Measurements from ENCODE around the gene CACNA1S.

The CACNA1S gene

DNA sequence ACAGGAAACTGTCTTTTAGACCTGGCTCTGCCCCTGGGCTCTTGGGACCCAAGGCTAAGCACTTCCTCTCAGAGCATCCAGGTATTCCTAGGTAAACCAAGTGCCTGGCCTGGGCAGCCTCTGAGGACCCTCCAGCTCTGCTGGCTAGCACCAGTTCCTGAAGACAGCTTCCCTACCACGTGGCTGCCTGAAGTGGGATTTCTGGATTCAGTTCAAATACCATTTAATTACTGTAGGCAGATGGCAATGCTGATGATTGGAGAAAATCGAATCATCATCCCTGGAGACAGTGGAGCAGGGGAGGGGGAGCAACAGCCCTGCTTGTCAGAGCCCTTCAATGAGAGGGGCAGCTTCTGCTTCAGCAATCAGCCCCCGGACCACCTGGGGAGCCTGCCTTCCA lies 100.6 kb downstream of the CACNA1S start:
- no peaks in the 10 kb centered on the region for H3K27me3 ChIP-seq (ENCODE audit: insufficient read depth, low read length)
- H2AFZ ChIP-seq (ENCODE audit: low read depth, low read length), result no peak overlapping the region
- H3K4me3 ChIP-seq (ENCODE audit: low read length), result no peak overlapping the region
- no peaks in the 10 kb centered on the region for H3K9me3 ChIP-seq (ENCODE audit: low read length)
- no peaks in the 10 kb centered on the region for H3K36me3 ChIP-seq (ENCODE audit: insufficient read depth, low read length)
- peaks cover 45% of the 10 kb centered on the region for H3K4me1 ChIP-seq (ENCODE audit: insufficient read depth, low read length)

DNA sequence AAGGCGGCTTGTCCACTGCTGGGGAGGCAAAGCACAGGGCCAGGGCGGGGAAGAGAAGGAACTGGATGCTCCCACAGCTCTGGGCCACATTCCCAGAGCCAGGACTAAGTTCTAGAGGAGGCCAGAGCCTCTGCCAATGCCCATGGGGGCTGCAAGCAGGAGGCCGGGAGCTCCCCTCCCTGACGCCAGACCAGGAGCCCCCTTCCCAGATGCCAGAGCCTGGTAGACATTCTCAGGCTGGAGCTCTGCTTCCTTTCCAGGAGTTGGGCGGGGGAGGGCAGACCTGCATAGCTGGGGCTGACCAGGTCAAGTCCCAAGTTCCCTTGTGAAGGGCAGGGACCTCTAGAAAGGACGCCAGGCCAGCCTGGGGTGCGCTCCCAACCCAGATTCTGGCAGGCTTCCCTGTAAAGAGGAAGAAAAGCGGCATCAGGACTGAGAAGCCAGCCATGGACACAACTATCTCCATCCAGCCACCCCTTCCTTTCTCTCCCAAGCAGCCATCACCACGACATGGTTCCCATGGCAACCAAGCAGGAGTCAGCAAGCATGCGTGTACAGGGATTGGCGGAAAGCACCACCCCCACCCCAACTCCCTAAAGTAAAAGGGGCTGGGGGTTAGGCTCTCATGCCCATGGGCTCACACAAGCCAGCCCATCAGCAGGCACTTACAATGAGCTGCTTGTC lies 102.1 kb downstream of the CACNA1S start:
- Histone ChIP-seq H3K36me3 (ENCODE audit: insufficient read depth, low read length) (peaks cover 2% of the 10 kb centered on the region), H2AFZ (ENCODE audit: low read depth, low read length) (no peak overlapping the region), H3K27me3 (ENCODE audit: insufficient read depth, low read length) (no peaks in the 10 kb centered on the region), H3K4me1 (ENCODE audit: insufficient read depth, low read length) (peaks cover 48% of the 10 kb centered on the region), H3K9me3 (ENCODE audit: low read length) (no peaks in the 10 kb centered on the region), H3K4me3 (ENCODE audit: low read length) (no peak overlapping the region)

DNA sequence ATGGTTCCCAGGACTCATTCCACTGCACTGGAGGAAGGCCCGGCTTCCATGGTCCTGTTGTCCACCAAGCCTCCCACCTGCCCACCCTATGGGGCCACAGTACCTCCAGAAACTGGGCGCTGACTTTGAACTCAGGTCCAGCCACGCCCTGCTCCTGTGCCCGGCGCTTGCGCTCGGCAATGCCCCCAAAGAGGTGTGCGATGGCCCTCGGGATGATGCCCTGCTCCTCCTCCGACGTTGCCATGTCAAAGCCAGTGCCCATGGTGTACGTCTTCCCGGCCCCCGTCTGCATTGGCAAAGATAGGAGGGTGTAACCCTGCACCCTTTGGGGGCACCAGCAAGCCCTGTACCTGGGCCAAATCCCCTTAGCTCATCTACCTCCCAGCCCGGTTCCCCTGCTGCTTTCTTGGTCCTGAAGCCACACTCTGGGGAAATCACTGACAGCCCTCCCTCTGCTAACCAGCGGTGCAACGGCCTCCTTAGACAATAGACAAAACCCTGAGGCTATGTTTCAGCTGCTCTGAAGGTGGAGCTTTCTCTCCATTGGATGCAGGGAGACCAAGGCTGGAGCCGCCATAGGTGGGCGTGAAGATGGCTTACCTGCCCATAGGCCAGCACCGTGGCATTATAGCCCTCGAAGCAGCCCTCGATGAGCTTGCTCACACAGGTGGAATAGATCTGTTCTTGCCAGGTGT lies 103.4 kb downstream of the CACNA1S start:
- no peaks in the 10 kb centered on the region for H3K9me3 ChIP-seq (ENCODE audit: low read length)
- H3K4me3 ChIP-seq (ENCODE audit: low read length), result no peak overlapping the region
- no peaks in the 10 kb centered on the region for H3K27me3 ChIP-seq (ENCODE audit: insufficient read depth, low read length)

DNA sequence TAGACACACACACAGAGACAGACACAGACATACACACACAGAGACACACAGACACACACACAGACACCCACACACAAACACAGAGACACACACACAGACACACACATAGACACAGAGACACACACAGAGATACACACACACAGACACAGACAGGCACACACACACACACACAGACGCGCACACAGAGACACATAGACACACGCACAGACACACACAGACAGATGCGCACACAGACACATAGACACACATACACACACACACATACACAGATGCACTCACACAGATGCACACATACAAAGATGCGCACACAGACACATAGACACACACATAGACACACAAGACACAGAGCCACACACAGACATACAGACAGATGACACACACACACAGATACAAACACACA lies 104.7 kb downstream of the CACNA1S start:
- H3K27me3 ChIP-seq (ENCODE audit: insufficient read depth, low read length), result no peaks in the 10 kb centered on the region
- no peaks in the 10 kb centered on the region for H3K9me3 ChIP-seq (ENCODE audit: low read length)
- H3K4me1 ChIP-seq (ENCODE audit: insufficient read depth, low read length), result peaks cover 36% of the 10 kb centered on the region
- peaks cover 18% of the 10 kb centered on the region for H3K36me3 ChIP-seq (ENCODE audit: insufficient read depth, low read length)
- no peak overlapping the region for H3K4me3 ChIP-seq (ENCODE audit: low read length)
- no peak overlapping the region for H2AFZ ChIP-seq (ENCODE audit: low read depth, low read length)

More for the DNA sequence above, 103.4 kb downstream of the CACNA1S start:
- H3K36me3 ChIP-seq (ENCODE audit: insufficient read depth, low read length), result peaks cover 10% of the 10 kb centered on the region
- H3K4me1 ChIP-seq (ENCODE audit: insufficient read depth, low read length), result peaks cover 37% of the 10 kb centered on the region
- H2AFZ ChIP-seq (ENCODE audit: low read depth, low read length), result no peak overlapping the region

DNA sequence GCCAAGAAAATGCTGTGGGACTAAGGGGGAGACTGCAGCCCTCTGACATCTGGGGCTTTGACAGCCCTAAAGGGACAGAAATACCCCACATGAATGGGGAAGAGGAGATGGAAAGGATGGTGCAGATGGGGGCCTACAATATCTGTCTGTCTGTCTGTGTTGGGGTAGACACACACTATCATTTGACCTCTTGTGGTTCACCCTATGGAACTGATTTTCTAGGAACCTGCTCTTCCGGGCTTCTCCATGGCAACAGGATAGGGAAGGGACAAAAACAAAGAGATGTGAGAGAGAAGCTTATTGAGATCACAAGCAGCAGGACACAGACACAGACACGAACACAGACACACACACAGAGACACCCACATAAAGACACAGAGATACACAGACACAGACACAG lies 105.8 kb downstream of the CACNA1S start:
- Histone ChIP-seq H2AFZ (ENCODE audit: low read depth, low read length) (no peak overlapping the region), H3K27me3 (ENCODE audit: insufficient read depth, low read length) (no peaks in the 10 kb centered on the region), H3K9me3 (ENCODE audit: low read length) (no peaks in the 10 kb centered on the region)

DNA sequence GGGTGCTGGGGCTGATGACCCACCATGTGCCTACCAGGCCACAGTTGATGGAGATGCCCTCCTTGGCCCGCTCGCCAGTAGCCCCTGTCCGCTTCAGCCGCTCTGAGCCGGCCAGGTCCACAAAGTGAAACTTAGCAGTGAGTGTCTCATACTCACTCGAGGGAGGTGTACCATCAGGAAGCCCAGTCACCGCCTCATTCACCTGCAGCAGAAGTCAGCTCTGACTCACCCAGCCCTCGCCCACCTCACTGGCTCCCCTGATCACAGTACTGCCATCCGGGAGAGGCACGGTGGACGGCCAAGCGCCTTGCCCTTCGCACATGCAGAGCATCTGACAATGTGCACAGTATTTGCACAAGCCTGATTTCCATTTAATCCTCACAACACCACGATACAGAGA lies 107.5 kb downstream of the CACNA1S start:
- H3K4me3 ChIP-seq (ENCODE audit: low read length), result no peak overlapping the region
- H2AFZ ChIP-seq (ENCODE audit: low read depth, low read length), result no peak overlapping the region
- H3K9me3 ChIP-seq (ENCODE audit: low read length), result no peaks in the 10 kb centered on the region
- H3K4me1 ChIP-seq (ENCODE audit: insufficient read depth, low read length), result peaks cover 15% of the 10 kb centered on the region
- no peaks in the 10 kb centered on the region for H3K27me3 ChIP-seq (ENCODE audit: insufficient read depth, low read length)
- peaks cover 31% of the 10 kb centered on the region for H3K36me3 ChIP-seq (ENCODE audit: insufficient read depth, low read length)

More for the DNA sequence above, 105.8 kb downstream of the CACNA1S start:
- H3K4me3 ChIP-seq (ENCODE audit: low read length), result no peak overlapping the region
- peaks cover 23% of the 10 kb centered on the region for H3K36me3 ChIP-seq (ENCODE audit: insufficient read depth, low read length)
- H3K4me1 ChIP-seq (ENCODE audit: insufficient read depth, low read length), result peaks cover 31% of the 10 kb centered on the region

DNA sequence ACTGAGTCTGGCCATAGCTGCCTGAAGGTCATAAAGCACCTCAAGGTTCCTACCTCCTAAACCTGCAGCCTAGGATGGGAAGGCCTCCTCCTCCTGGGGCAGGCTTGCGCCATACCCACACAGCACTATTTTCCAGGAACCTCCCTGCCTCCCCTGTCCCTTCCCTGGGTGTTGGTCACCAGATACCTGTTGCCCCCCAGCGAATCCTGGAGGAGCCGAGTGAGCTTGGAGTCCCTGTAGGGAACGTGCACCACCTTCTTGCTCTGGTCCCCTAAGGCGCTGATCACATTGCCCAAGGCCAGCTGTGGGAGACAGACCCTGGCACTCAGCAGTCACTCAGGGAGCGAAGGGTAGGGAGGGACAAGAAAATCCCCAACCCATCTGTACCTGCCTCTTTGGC lies 108.1 kb downstream of the CACNA1S start:
- Histone ChIP-seq H3K27me3 (ENCODE audit: insufficient read depth, low read length) (no peaks in the 10 kb centered on the region), H3K36me3 (ENCODE audit: insufficient read depth, low read length) (peaks cover 37% of the 10 kb centered on the region), H2AFZ (ENCODE audit: low read depth, low read length) (no peak overlapping the region), H3K9me3 (ENCODE audit: low read length) (no peaks in the 10 kb centered on the region), H3K4me1 (ENCODE audit: insufficient read depth, low read length) (peaks cover 12% of the 10 kb centered on the region), H3K4me3 (ENCODE audit: low read length) (no peak overlapping the region)

DNA sequence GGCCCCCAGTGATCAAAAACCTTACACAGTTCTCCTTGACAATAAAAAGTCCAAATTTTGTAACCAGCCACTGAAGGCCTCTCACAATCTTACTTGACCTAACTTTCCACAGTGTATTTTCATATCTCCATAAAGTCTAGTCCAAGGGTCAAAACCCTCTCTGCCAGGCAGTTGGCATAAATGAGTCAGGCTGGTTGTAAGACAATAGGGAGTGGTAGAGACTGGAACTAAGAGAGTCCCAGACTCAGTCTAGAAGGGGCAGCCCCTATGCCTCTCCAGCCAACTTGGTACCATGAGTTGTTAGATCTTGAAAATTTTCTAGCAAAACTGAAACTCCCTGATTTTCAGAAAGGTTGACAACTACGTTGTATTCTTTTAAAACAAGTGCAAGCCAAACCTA lies 109.7 kb downstream of the CACNA1S start:
- H3K4me3 ChIP-seq (ENCODE audit: low read length), result no peak overlapping the region
- H3K9me3 ChIP-seq (ENCODE audit: low read length), result no peaks in the 10 kb centered on the region
- no peaks in the 10 kb centered on the region for H3K27me3 ChIP-seq (ENCODE audit: insufficient read depth, low read length)
- H3K4me1 ChIP-seq (ENCODE audit: insufficient read depth, low read length), result peaks cover 8% of the 10 kb centered on the region
- H3K36me3 ChIP-seq (ENCODE audit: insufficient read depth, low read length), result peaks cover 48% of the 10 kb centered on the region
- H2AFZ ChIP-seq (ENCODE audit: low read depth, low read length), result no peak overlapping the region

DNA sequence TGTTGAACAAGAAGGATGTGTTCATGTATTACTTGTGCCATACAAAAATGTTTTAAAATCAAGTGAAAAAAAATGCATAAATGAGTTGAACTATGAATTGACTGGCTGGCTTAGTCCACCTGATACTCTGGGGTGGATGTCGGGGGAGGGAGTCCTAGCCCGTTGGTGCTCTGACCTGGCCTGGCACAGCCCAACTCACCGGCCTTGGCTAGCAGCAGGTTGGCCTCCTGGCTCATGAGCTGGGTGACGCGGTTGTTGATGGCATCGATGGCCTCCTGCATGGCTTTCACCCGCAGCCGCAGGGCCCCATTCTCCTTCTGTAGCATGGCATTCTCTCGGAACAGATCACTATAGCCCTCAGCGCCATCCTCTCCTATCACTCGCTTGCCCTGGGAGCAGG lies 110.3 kb downstream of the CACNA1S start:
- Histone ChIP-seq H2AFZ (ENCODE audit: low read depth, low read length) (no peak overlapping the region), H3K27me3 (ENCODE audit: insufficient read depth, low read length) (no peaks in the 10 kb centered on the region), H3K36me3 (ENCODE audit: insufficient read depth, low read length) (peaks cover 52% of the 10 kb centered on the region), H3K4me1 (ENCODE audit: insufficient read depth, low read length) (peaks cover 8% of the 10 kb centered on the region), H3K9me3 (ENCODE audit: low read length) (no peaks in the 10 kb centered on the region), H3K4me3 (ENCODE audit: low read length) (no peak overlapping the region)

DNA sequence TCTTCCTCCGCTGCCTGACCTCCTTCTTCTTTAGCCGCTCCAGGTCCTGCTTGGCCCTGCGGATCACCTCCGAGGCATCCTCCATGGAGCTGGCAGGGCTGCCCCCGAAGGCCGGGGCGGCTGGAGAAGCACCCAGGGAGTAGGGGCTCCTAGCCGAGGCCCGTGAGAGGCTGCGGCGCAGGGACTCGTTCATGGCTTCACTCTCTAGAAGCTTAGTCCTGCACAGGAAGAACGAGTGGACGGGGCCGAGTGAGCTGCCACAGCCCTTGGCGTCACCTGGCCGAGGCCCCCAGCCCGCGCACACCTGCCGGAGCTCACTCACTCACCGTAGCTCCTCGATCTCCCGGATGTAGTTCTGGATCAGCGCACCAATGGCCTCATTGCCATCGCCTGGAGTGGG lies 111.8 kb downstream of the CACNA1S start:
- Histone ChIP-seq H3K4me3 (ENCODE audit: low read length) (no peak overlapping the region), H3K36me3 (ENCODE audit: insufficient read depth, low read length) (peaks cover 64% of the 10 kb centered on the region), H3K9me3 (ENCODE audit: low read length) (no peaks in the 10 kb centered on the region), H3K4me1 (ENCODE audit: insufficient read depth, low read length) (no peaks in the 10 kb centered on the region), H3K27me3 (ENCODE audit: insufficient read depth, low read length) (no peaks in the 10 kb centered on the region), H2AFZ (ENCODE audit: low read depth, low read length) (no peak overlapping the region)

DNA sequence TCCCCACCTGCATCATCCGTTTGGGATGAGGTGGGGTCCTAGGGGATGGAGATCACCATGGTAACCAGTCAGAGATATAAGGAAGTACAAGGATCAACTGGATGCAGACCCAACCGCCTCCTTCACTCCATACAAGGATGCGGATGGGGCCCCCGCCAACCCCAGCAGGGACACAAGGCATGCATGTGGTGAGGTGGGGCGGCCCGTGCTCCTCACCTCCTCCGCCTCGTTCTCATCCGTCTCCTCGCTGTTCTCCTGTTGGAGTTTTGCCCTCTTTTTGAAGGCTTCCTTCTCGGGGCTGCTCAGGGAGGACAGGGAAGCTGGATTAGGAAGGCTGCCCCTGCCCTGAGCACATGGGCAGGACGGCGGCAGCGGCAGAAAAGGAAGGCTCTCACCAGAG lies 112.6 kb downstream of the CACNA1S start:
- Histone ChIP-seq H3K9me3 (ENCODE audit: low read length) (no peaks in the 10 kb centered on the region), H3K27me3 (ENCODE audit: insufficient read depth, low read length) (no peaks in the 10 kb centered on the region), H3K4me1 (ENCODE audit: insufficient read depth, low read length) (no peaks in the 10 kb centered on the region), H2AFZ (ENCODE audit: low read depth, low read length) (no peak overlapping the region), H3K4me3 (ENCODE audit: low read length) (no peak overlapping the region), H3K36me3 (ENCODE audit: insufficient read depth, low read length) (peaks cover 62% of the 10 kb centered on the region)

DNA sequence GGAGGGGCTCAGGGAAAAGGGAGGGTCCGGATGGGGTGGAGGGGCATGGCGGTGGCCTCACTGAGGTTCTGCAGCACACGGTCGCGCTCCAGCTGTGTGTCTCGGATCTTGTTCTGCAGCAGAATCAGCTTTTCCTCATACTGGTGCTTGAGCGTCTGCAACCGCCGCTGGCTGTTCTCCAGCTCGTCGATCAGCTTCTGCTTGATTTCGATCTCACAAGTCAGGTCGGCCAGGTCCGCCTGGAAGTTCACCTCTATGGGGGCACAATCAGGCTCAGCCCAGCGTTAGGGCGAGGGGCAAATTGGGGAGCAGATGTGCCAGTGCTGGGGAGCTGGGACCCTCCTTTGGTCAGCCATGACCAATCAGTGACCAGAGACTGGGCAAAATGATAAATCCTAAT lies 113.9 kb downstream of the CACNA1S start:
- H3K4me1 ChIP-seq (ENCODE audit: insufficient read depth, low read length), result no peaks in the 10 kb centered on the region
- H2AFZ ChIP-seq (ENCODE audit: low read depth, low read length), result no peak overlapping the region
- no peaks in the 10 kb centered on the region for H3K27me3 ChIP-seq (ENCODE audit: insufficient read depth, low read length)
- H3K9me3 ChIP-seq (ENCODE audit: low read length), result no peaks in the 10 kb centered on the region
- H3K36me3 ChIP-seq (ENCODE audit: insufficient read depth, low read length), result peaks cover 60% of the 10 kb centered on the region
- no peak overlapping the region for H3K4me3 ChIP-seq (ENCODE audit: low read length)

DNA sequence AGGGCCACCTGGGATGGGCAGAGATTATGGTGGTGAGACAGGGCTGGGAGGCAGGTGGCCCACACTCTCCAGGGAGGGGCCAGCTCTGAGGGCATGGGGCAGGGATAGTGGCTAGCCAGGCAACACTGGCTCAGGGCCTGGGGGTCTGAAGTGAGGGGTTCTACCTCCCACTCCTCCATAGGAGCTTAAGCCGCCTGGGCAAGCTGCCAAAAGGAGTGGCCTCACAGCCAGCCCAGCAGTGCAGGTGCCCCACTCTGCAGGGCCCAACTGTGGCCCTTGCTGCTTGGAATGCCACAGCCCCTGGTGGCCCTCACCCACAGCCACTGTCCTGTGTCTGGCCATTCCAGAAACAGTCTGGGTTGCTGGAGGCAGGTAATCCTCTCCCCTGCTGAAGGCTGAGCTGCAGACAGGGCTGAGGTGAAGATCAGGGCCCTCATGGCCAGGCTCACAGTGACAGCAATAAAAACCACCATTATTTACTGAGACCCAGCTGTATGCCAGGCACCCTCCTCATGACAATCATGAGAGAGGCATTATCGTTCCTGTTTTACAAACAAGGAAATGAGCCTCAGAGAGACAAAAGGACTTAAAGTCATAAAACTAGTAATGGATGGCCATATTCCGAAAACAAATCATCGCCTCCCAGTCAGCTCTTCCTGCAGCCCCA lies 119.7 kb downstream of the CACNA1S start:
- no peaks in the 10 kb centered on the region for H3K9me3 ChIP-seq (ENCODE audit: low read length)
- H3K4me3 ChIP-seq (ENCODE audit: low read length), result no peak overlapping the region
- no peaks in the 10 kb centered on the region for H3K27me3 ChIP-seq (ENCODE audit: insufficient read depth, low read length)
- H3K4me1 ChIP-seq (ENCODE audit: insufficient read depth, low read length), result peaks cover 5% of the 10 kb centered on the region
- H2AFZ ChIP-seq (ENCODE audit: low read depth, low read length), result no peak overlapping the region
- peaks cover 71% of the 10 kb centered on the region for H3K36me3 ChIP-seq (ENCODE audit: insufficient read depth, low read length)
